VCaP (cell line): Measurements from ENCODE around the gene TDP2.

ENCODE experiments used
- H3K27ac ChIP-seq: fragments of 450-650 bp; 2 replicates; pipeline ENCODE4 v1.5.1; 2017
- TF ChIP-seq, protein P1 (sequence below): fragments of 450-650 bp; conservative IDR thresholded peaks from 2 replicates; pipeline ENCODE4 v1.5.1; 2017; ENCODE audit warnings: mild to moderate bottlenecking, moderate library complexity

The TDP2 gene, protein sequence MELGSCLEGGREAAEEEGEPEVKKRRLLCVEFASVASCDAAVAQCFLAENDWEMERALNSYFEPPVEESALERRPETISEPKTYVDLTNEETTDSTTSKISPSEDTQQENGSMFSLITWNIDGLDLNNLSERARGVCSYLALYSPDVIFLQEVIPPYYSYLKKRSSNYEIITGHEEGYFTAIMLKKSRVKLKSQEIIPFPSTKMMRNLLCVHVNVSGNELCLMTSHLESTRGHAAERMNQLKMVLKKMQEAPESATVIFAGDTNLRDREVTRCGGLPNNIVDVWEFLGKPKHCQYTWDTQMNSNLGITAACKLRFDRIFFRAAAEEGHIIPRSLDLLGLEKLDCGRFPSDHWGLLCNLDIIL

DNA sequence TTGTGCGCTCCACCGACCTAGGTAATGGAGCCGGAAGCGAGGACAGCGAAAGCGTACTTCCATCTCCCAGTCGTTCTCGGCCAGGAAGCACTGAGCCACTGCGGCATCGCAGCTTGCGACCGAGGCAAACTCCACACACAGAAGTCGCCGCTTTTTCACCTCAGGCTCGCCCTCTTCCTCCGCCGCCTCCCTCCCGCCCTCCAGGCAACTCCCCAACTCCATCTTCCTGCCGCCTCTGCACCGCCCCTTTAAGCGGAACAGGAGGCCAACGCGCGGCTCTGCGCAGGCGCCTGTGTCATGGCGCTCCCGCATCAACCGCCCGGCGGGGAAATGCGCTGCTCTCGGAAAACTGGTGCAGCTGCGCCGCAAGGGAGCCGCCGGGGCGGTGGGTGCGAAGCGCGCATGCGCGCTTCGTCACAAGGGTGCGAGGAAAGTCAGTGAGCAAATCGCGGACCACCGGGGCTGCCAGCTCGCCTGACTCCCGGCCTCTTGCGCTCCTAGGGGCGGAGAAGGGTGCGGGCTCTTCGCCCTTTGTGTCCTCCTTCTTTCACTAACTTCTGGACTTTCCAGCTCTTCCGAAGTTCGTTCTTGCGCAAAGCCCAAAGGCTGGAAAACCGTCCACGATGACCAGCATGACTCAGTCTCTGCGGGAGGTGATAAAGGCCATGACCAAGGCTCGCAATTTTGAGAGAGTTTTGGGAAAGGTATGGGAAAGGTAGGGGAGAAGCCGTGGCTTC lies at the start of gene TDP2, which contains the start of gene ACOT13:
TSS of gene TDP2 (minus strand) at position 259 of the 737 bp plus-strand sequence. CDS start at position 222, 37 bp downstream.
TSS of gene ACOT13 (plus strand) at position 437 of the 737 bp plus-strand sequence. CDS start at position 624, 187 bp downstream.
- H3K27ac ChIP-seq, result peak within 1 kb of the TSS; percentile 98
- TF ChIP-seq, protein P1, sequence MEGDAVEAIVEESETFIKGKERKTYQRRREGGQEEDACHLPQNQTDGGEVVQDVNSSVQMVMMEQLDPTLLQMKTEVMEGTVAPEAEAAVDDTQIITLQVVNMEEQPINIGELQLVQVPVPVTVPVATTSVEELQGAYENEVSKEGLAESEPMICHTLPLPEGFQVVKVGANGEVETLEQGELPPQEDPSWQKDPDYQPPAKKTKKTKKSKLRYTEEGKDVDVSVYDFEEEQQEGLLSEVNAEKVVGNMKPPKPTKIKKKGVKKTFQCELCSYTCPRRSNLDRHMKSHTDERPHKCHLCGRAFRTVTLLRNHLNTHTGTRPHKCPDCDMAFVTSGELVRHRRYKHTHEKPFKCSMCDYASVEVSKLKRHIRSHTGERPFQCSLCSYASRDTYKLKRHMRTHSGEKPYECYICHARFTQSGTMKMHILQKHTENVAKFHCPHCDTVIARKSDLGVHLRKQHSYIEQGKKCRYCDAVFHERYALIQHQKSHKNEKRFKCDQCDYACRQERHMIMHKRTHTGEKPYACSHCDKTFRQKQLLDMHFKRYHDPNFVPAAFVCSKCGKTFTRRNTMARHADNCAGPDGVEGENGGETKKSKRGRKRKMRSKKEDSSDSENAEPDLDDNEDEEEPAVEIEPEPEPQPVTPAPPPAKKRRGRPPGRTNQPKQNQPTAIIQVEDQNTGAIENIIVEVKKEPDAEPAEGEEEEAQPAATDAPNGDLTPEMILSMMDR, result peak; percentile 74

DNA sequence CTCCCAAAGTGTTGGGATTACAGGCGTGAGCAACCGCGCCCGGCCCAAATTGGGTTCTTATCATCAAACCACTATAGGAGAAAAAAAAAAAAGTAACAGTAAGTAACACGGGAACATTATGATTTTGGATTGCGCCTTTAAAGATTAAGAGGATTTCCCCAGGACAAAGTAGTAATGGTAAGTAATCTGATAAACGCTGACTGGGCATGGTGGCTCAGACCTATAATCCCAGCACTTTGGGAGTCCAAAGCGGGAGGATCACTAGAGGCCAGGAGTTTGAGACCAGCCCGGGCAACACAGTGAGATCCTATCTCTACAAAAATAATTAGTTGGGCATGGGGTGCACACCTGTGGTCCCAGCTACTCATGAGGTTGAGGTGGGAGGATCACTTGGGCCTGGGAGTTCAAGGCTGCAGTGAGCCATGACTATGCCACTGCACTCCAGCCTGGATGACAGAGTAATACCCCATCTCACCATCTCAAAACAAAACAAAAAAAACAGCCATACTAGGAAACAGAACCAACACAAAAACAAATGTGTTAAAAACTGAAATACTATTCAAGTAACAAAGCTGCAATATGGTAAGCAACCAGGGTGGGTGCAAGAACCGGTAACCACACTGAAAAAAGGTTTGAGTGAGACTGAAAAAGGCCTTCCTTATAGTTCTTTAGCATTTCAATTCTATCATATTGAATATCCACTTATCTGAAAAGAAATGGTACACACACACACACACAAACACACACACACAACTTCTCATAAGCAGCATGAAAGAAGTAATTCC lies 44.0 kb upstream of the TDP2 start:
- no peak overlapping the region for H3K27ac ChIP-seq
- TF ChIP-seq, protein P1, result no peak

GRCh38 chr6:24709014-24709711 lies 42.5 kb upstream of the TDP2 start:
- TF ChIP-seq, protein P1, result no peak
- no peak overlapping the region for H3K27ac ChIP-seq

- TF ChIP-seq, protein P1, result no peak
- no peak overlapping the region for H3K27ac ChIP-seq
Observed at GRCh38 chr6:24708612-24709011, 41.9 kb upstream of the TDP2 start.

DNA sequence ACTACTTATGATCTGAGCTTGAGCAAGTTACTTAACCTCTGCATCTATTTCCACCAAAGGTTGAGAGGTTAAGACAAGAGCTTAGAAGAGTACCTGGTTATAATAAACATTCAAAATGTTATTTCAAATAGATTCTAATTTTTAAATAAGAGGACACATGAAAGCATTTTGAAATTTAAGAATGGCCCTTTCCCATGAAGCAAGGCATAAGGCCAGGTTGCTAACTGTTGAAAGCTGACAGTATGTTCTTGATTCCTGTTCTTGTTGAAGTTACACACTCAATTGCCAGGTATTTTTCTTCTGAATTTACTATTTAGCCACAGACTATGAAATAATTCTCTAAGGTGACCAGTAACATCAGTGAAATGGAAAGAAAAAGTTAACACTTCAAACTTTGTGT lies 37.8 kb upstream of the TDP2 start:
- TF ChIP-seq, protein P1, result no peak
- H3K27ac ChIP-seq, result no peak overlapping the region

DNA sequence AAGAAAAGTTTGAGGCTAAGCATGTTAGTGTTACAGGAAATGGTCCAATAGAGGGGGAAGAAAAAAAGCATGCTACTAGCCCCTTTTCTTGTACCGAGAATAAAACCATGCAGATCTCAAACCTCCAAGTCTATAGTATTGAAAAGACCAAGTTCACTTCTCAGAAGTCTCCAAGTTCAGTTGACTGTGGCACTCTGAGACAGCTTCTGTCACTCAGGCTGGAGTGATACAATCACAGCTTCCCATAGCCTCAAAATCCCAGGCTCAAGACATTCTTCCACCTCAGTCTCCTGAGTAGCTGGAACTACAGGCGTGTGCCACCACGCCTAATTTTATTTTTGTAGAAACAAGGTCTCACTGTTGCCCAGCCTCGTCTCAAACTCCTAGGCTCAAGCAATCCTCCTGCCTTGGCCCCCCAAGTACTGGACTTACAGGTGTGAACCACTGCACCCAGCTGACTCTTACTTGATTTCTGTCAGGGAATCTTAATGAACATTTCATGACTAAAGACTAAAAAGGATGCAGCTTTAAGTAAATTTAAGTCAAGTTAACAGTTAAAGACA lies 36.1 kb upstream of the TDP2 start:
- TF ChIP-seq, protein P1, result no peak
- H3K27ac ChIP-seq, result no peak overlapping the region
